ENCODE data around the gene SELENOO. TPM values are rescaled to one million over a fixed set of nuclear protein-coding genes. Genes with fewer than 3 reads are reported as not detected.

Gene SELENOO
- total and polyA plus RNA-seq, 4 donors: 11.6 to 105 (median 17.9) TPM

- no peaks in the 10 kb centered on the region for H3K27me3 ChIP-seq (ENCODE audit: control insufficient read depth in 1 of 2, insufficient read depth in 2 of 2, low read length in 1 of 2)
- no peak overlapping the region for H3K27ac ChIP-seq (ENCODE audit: low read depth in 1 of 2, low read length in 2 of 2)
- WGBS, 2 donors: 86% methylated on average over 19 of the region's 19 CpGs
- intact Hi-C loops (cut with DNase I): no loop called here
- H3K9me3 ChIP-seq (ENCODE audit: control insufficient read depth, low read length): no peaks in the 10 kb centered on the region
- ATAC-seq (ENCODE audit: low FRiP score): no peak
- no peaks in the 10 kb centered on the region for H3K4me1 ChIP-seq (ENCODE audit: control insufficient read depth in 1 of 2, insufficient read depth in 2 of 2, low read length in 2 of 2)
- H3K36me3 ChIP-seq (ENCODE audit: control insufficient read depth in 1 of 2, insufficient read depth in 2 of 2, low read length in 1 of 2): no peaks in the 10 kb centered on the region
- no peak overlapping the region for H3K4me3 ChIP-seq (ENCODE audit: low read length in 2 of 2)
- no peak for DNase-seq
These were observed 54.3 kb downstream of the SELENOO start for GRCh38 chr22:50255099-50255498.

DNA sequence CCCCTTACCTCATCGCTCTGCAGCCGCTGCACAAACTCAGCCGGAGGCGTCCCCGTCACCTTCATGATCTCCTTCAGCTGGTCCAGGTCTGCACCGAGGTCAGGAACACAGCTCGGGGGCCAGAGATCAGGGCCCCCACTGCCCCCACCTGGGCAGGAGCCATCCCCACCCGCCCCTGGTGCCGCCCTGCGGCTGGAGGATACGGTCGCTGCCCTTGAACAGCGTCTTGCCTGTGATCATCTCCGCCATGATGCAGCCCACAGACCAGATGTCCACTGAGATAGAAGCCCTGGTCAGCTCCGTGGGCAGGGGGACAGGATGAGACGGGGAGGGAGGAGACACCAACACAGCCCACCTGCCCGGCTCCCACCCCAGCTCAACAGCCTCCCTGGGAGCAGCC is 54.8 kb downstream of the SELENOO start:
- DNase-seq (no peak), ATAC-seq (ENCODE audit: low FRiP score) (no peak)
- no peak overlapping the region for H3K27ac ChIP-seq (ENCODE audit: low read depth in 1 of 2, low read length in 2 of 2)
- H3K9me3 ChIP-seq (ENCODE audit: control insufficient read depth, low read length): no peaks in the 10 kb centered on the region
- 91 to 94% methylated on average over 17 of the region's 17 CpGs for WGBS, 2 donors
- no peaks in the 10 kb centered on the region for H3K36me3 ChIP-seq (ENCODE audit: control insufficient read depth in 1 of 2, insufficient read depth in 2 of 2, low read length in 1 of 2)
- no peaks in the 10 kb centered on the region for H3K27me3 ChIP-seq (ENCODE audit: control insufficient read depth in 1 of 2, insufficient read depth in 2 of 2, low read length in 1 of 2)
- H3K4me3 ChIP-seq (ENCODE audit: low read length in 2 of 2): no peak overlapping the region
- intact Hi-C loops (cut with DNase I): no loop called here
- no peaks in the 10 kb centered on the region for H3K4me1 ChIP-seq (ENCODE audit: control insufficient read depth in 1 of 2, insufficient read depth in 2 of 2, low read length in 2 of 2)

GRCh38 chr22:50256258-50256862 is 55.5 kb downstream of the SELENOO start:
- 86 to 89% methylated on average over 12 of the region's 12 CpGs for WGBS, 2 donors
- ATAC-seq (ENCODE audit: low FRiP score): no peak
- intact Hi-C loops (cut with DNase I): no loop called here

DNA sequence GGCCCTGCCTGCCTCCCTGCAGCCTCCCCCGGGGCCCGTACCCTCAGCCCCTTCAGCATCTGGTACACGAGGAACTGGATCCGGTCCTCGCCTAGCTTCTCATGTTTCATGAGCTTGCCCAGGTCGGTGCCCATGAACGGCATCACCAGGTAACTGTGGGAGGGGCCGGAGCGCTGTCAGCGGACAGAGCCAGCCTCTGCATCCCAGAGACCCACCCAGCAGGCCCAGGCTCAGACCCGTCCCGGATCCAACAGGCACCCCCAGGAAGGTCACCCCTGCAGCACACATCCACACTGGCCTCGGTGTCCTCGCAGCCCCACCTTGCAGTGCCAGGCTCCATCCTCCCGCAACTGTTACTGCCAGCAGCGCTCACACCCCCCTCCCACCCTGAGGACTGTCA is 56.2 kb downstream of the SELENOO start:
- no peaks in the 10 kb centered on the region for H3K36me3 ChIP-seq (ENCODE audit: control insufficient read depth in 1 of 2, insufficient read depth in 2 of 2, low read length in 1 of 2)
- ATAC-seq (ENCODE audit: low FRiP score): no peak
- H3K27ac ChIP-seq (ENCODE audit: low read depth in 1 of 2, low read length in 2 of 2): no peak overlapping the region
- no peak for DNase-seq
- intact Hi-C loops (cut with DNase I): no loop called here
- H3K27me3 ChIP-seq (ENCODE audit: control insufficient read depth in 1 of 2, insufficient read depth in 2 of 2, low read length in 1 of 2): no peaks in the 10 kb centered on the region
- H3K4me1 ChIP-seq (ENCODE audit: control insufficient read depth in 1 of 2, insufficient read depth in 2 of 2, low read length in 2 of 2): no peaks in the 10 kb centered on the region
- WGBS, 2 donors: 81 to 85% methylated on average over 14 to 16 of the region's 16 CpGs
- no peak overlapping the region for H3K4me3 ChIP-seq (ENCODE audit: low read length in 2 of 2)
- no peaks in the 10 kb centered on the region for H3K9me3 ChIP-seq (ENCODE audit: control insufficient read depth, low read length)

More at GRCh38 chr22:50256258-50256862, 55.5 kb downstream of the SELENOO start:
- Histone ChIP-seq H3K27me3 (ENCODE audit: control insufficient read depth in 1 of 2, insufficient read depth in 2 of 2, low read length in 1 of 2) (no peaks in the 10 kb centered on the region), H3K4me3 (ENCODE audit: low read length in 2 of 2) (no peak overlapping the region), H3K27ac (ENCODE audit: low read depth in 1 of 2, low read length in 2 of 2) (no peak overlapping the region), H3K9me3 (ENCODE audit: control insufficient read depth, low read length) (no peaks in the 10 kb centered on the region), H3K4me1 (ENCODE audit: control insufficient read depth in 1 of 2, insufficient read depth in 2 of 2, low read length in 2 of 2) (no peaks in the 10 kb centered on the region), H3K36me3 (ENCODE audit: control insufficient read depth in 1 of 2, insufficient read depth in 2 of 2, low read length in 1 of 2) (no peaks in the 10 kb centered on the region)
- DNase-seq: no peak

- no peaks in the 10 kb centered on the region for H3K4me1 ChIP-seq (ENCODE audit: control insufficient read depth in 1 of 2, insufficient read depth in 2 of 2, low read length in 2 of 2)
- no peaks in the 10 kb centered on the region for H3K9me3 ChIP-seq (ENCODE audit: control insufficient read depth, low read length)
- H3K36me3 ChIP-seq (ENCODE audit: control insufficient read depth in 1 of 2, insufficient read depth in 2 of 2, low read length in 1 of 2): no peaks in the 10 kb centered on the region
- H3K27ac ChIP-seq (ENCODE audit: low read depth in 1 of 2, low read length in 2 of 2): no peak overlapping the region
- DNase-seq (no peak), ATAC-seq (ENCODE audit: low FRiP score) (no peak)
- intact Hi-C loops (cut with DNase I): no loop called here
- no peak overlapping the region for H3K4me3 ChIP-seq (ENCODE audit: low read length in 2 of 2)
- no peaks in the 10 kb centered on the region for H3K27me3 ChIP-seq (ENCODE audit: control insufficient read depth in 1 of 2, insufficient read depth in 2 of 2, low read length in 1 of 2)
- WGBS, 2 donors: 54 to 77% methylated on average over 30 to 31 of the region's 31 CpGs
These were observed 56.9 kb downstream of the SELENOO start for GRCh38 chr22:50257451-50258360.

DNA sequence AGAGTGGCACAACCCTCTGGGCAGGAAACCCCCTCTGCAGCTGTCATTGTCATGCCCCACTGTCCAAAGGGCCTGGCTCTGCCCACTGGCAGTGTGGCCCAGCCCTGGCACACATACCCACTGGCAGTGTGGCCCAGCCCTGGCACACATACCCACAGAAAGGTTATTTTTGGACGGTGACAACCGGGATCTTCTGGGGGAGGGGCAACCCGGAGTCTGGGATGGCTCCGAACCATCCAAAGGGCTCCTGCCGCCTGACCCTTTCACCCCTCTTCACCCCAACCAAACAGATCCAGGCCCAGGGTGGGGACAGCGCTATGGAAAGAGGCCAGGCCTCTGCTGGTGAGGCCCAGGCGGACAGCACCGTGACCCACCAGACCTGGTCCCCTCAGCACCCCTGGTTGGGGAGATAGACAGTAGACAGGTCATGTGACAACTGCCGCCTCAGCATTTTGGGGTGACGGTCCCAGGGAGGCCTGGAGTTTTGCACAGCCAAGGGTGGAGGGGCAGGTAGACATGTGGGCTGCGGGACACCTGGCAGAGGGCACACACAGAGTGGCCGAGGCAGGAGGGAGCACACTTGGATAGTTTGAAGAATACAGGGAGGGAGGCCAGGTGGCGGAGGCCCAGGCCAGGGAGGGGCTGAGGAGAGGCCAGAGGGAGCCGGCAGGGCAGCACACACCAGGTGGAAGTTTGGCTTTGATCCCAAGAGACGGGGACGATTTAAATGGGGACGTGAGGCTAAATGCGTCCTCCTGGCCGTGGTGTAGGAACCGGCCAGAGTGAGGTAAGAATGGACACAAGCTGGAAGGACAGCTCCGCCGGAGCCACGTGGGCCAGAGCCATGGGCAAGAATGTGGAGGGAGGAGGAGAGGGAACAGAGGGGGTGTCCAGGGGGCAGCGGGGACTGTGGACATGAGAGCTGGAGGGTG is 57.8 kb downstream of the SELENOO start:
- H3K4me1 ChIP-seq (ENCODE audit: control insufficient read depth in 1 of 2, insufficient read depth in 2 of 2, low read length in 2 of 2): no peaks in the 10 kb centered on the region
- no peaks in the 10 kb centered on the region for H3K27me3 ChIP-seq (ENCODE audit: control insufficient read depth in 1 of 2, insufficient read depth in 2 of 2, low read length in 1 of 2)
- no peaks in the 10 kb centered on the region for H3K36me3 ChIP-seq (ENCODE audit: control insufficient read depth in 1 of 2, insufficient read depth in 2 of 2, low read length in 1 of 2)
- no peaks in the 10 kb centered on the region for H3K9me3 ChIP-seq (ENCODE audit: control insufficient read depth, low read length)
- H3K27ac ChIP-seq (ENCODE audit: low read depth in 1 of 2, low read length in 2 of 2): no peak overlapping the region
- H3K4me3 ChIP-seq (ENCODE audit: low read length in 2 of 2): no peak overlapping the region
- DNase-seq: no peak
- no peak for ATAC-seq (ENCODE audit: low FRiP score)
- intact Hi-C loops (cut with DNase I): no loop called here
- WGBS, 2 donors: 41 to 50% methylated on average over 24 of the region's 24 CpGs

GRCh38 chr22:50259302-50259701 is 58.5 kb downstream of the SELENOO start:
- WGBS, 2 donors: 82 to 90% methylated on average over 15 of the region's 15 CpGs
- intact Hi-C loops (cut with DNase I): no loop called here
- no peak for ATAC-seq (ENCODE audit: low FRiP score)

DNA sequence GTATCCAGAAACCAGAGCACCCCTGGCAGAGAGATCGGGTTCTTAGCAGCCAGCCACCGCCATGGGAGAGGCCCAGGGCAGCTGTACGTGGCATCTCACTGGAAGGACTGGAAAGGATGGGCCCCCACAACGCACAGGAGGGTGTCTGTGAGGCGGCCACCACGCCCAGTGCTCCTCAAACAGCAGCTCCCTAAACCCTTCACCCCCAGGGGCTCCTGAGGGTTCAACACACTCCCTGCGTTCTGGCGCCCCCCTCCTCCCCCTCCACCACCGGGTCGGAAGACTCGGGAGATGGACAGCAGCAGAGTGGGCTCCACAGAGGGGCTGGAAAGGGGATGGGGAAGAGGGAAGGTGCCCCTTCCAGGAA is 59.6 kb downstream of the SELENOO start:
- DNase-seq (no peak), ATAC-seq (ENCODE audit: low FRiP score) (no peak)
- H3K9me3 ChIP-seq (ENCODE audit: control insufficient read depth, low read length): no peaks in the 10 kb centered on the region
- WGBS, 2 donors: 29 to 33% methylated on average over 10 to 11 of the region's 11 CpGs
- no peak overlapping the region for H3K27ac ChIP-seq (ENCODE audit: low read depth in 1 of 2, low read length in 2 of 2)
- H3K4me1 ChIP-seq (ENCODE audit: control insufficient read depth in 1 of 2, insufficient read depth in 2 of 2, low read length in 2 of 2): no peaks in the 10 kb centered on the region
- no peaks in the 10 kb centered on the region for H3K36me3 ChIP-seq (ENCODE audit: control insufficient read depth in 1 of 2, insufficient read depth in 2 of 2, low read length in 1 of 2)
- intact Hi-C loops (cut with DNase I): no loop called here
- H3K4me3 ChIP-seq (ENCODE audit: low read length in 2 of 2): no peak overlapping the region
- H3K27me3 ChIP-seq (ENCODE audit: control insufficient read depth in 1 of 2, insufficient read depth in 2 of 2, low read length in 1 of 2): no peaks in the 10 kb centered on the region

More at GRCh38 chr22:50259302-50259701, 58.5 kb downstream of the SELENOO start:
- DNase-seq: no peak
- no peaks in the 10 kb centered on the region for H3K9me3 ChIP-seq (ENCODE audit: control insufficient read depth, low read length)
- no peak overlapping the region for H3K4me3 ChIP-seq (ENCODE audit: low read length in 2 of 2)
- no peaks in the 10 kb centered on the region for H3K27me3 ChIP-seq (ENCODE audit: control insufficient read depth in 1 of 2, insufficient read depth in 2 of 2, low read length in 1 of 2)
- no peaks in the 10 kb centered on the region for H3K4me1 ChIP-seq (ENCODE audit: control insufficient read depth in 1 of 2, insufficient read depth in 2 of 2, low read length in 2 of 2)
- H3K27ac ChIP-seq (ENCODE audit: low read depth in 1 of 2, low read length in 2 of 2): no peak overlapping the region
- no peaks in the 10 kb centered on the region for H3K36me3 ChIP-seq (ENCODE audit: control insufficient read depth in 1 of 2, insufficient read depth in 2 of 2, low read length in 1 of 2)
